ENCODE data around the gene NACAD.

NACAD gene

GRCh38 chr7:45075871-45076796 lies 12.6 kb downstream of the NACAD start:
- Histone ChIP-seq H3K4me2 (ENCODE audit: low read length) (no peak overlapping the region), H2AFZ (ENCODE audit: low read length) (no peak overlapping the region), H3K4me1 (ENCODE audit: insufficient read depth, low read length, severe bottlenecking) (no peaks in the 10 kb centered on the region), H3K4me3 (ENCODE audit: low read depth, low read length, poor library complexity, severe bottlenecking) (no peak overlapping the region), H3K27ac (ENCODE audit: low read depth, low read length, poor library complexity, severe bottlenecking) (no peak overlapping the region), H3F3A (ENCODE audit: insufficient read depth, low read length) (0 out of 2 replicates have a peak, but pooled peaks cover 4% of the 10 kb centered on the region), H3K9me3 (ENCODE audit: low read length) (no peaks in the 10 kb centered on the region), H3K9me2 (ENCODE audit: low read depth, low read length) (no peaks in the 10 kb centered on the region), H3K36me3 (ENCODE audit: insufficient read depth, low read length) (peaks cover 70% of the 10 kb centered on the region), H3K27me3 (ENCODE audit: insufficient read depth, low read length) (no peaks in the 10 kb centered on the region), H4K20me1 (ENCODE audit: insufficient read depth, low read length) (no peaks in the 10 kb centered on the region), H3K9ac (ENCODE audit: low read length) (no peak overlapping the region), H3K79me2 (ENCODE audit: insufficient read depth, low read length) (no peaks in the 10 kb centered on the region)
- no peak for TF ChIP-seq EZH2 (IDR thresholded peaks at IDR 0.05; ENCODE audit: borderline replicate concordance, low read length)
- TF ChIP-seq CTCF (IDR thresholded peaks at IDR 0.05; ENCODE audit: low read length), result no peak

DNA sequence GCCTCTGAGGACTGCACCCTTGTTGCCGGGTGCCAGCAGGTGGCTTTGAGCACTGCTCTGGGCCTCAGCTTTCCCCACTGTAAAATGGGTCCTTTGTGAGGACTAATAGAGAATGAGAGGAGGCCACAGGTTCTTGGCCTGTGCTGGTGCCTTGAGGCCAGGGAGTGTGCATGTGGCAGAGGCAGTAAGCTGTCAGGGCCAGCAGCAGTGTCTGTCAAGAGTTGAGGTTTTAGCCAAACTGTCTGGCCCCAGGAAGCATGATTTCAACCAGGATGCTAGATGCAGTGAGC lies 13.5 kb downstream of the NACAD start:
- no peaks in the 10 kb centered on the region for H3K79me2 ChIP-seq (ENCODE audit: insufficient read depth, low read length)
- no peaks in the 10 kb centered on the region for H4K20me1 ChIP-seq (ENCODE audit: insufficient read depth, low read length)
- H3K4me1 ChIP-seq (ENCODE audit: insufficient read depth, low read length, severe bottlenecking), result no peaks in the 10 kb centered on the region
- no peak overlapping the region for H3K4me3 ChIP-seq (ENCODE audit: low read depth, low read length, poor library complexity, severe bottlenecking)
- H3K27me3 ChIP-seq (ENCODE audit: insufficient read depth, low read length), result no peaks in the 10 kb centered on the region
- H3K36me3 ChIP-seq (ENCODE audit: insufficient read depth, low read length), result peaks cover 78% of the 10 kb centered on the region
- H2AFZ ChIP-seq (ENCODE audit: low read length), result no peak overlapping the region
- no peak overlapping the region for H3K9ac ChIP-seq (ENCODE audit: low read length)
- no peaks in the 10 kb centered on the region for H3F3A ChIP-seq (ENCODE audit: insufficient read depth, low read length)
- H3K27ac ChIP-seq (ENCODE audit: low read depth, low read length, poor library complexity, severe bottlenecking), result no peak overlapping the region
- no peaks in the 10 kb centered on the region for H3K9me3 ChIP-seq (ENCODE audit: low read length)
- H3K9me2 ChIP-seq (ENCODE audit: low read depth, low read length), result no peaks in the 10 kb centered on the region
- no peak for TF ChIP-seq EZH2 (IDR thresholded peaks at IDR 0.05; ENCODE audit: borderline replicate concordance, low read length)
- no peak for TF ChIP-seq CTCF (IDR thresholded peaks at IDR 0.05; ENCODE audit: low read length)
- no peak overlapping the region for H3K4me2 ChIP-seq (ENCODE audit: low read length)

- Histone ChIP-seq H3K36me3 (ENCODE audit: insufficient read depth, low read length) (peaks cover 84% of the 10 kb centered on the region), H3K79me2 (ENCODE audit: insufficient read depth, low read length) (no peaks in the 10 kb centered on the region), H3F3A (ENCODE audit: insufficient read depth, low read length) (no peaks in the 10 kb centered on the region), H3K4me3 (ENCODE audit: low read depth, low read length, poor library complexity, severe bottlenecking) (no peak overlapping the region), H3K4me1 (ENCODE audit: insufficient read depth, low read length, severe bottlenecking) (no peaks in the 10 kb centered on the region), H4K20me1 (ENCODE audit: insufficient read depth, low read length) (no peaks in the 10 kb centered on the region), H3K9me2 (ENCODE audit: low read depth, low read length) (no peaks in the 10 kb centered on the region), H3K27me3 (ENCODE audit: insufficient read depth, low read length) (no peaks in the 10 kb centered on the region), H3K27ac (ENCODE audit: low read depth, low read length, poor library complexity, severe bottlenecking) (no peak overlapping the region), H3K9ac (ENCODE audit: low read length) (no peak overlapping the region), H3K4me2 (ENCODE audit: low read length) (no peak overlapping the region), H2AFZ (ENCODE audit: low read length) (no peak overlapping the region), H3K9me3 (ENCODE audit: low read length) (no peaks in the 10 kb centered on the region)
- TF ChIP-seq EZH2 (IDR thresholded peaks at IDR 0.05; ENCODE audit: borderline replicate concordance, low read length) (no peak), CTCF (IDR thresholded peaks at IDR 0.05; ENCODE audit: low read length) (no peak)
Measured at GRCh38 chr7:45074528-45075354, 14.0 kb downstream of the NACAD start.

Measured in OCI-LY1 (cell line).